Measurements from ENCODE around the gene SEMA3F.
"Not testable (repeated sequence)": the region's sequence is repeated elsewhere in the genome, so short reads cannot be mapped to it uniquely, and the experiment has no call there.

Gene SEMA3F

DNA sequence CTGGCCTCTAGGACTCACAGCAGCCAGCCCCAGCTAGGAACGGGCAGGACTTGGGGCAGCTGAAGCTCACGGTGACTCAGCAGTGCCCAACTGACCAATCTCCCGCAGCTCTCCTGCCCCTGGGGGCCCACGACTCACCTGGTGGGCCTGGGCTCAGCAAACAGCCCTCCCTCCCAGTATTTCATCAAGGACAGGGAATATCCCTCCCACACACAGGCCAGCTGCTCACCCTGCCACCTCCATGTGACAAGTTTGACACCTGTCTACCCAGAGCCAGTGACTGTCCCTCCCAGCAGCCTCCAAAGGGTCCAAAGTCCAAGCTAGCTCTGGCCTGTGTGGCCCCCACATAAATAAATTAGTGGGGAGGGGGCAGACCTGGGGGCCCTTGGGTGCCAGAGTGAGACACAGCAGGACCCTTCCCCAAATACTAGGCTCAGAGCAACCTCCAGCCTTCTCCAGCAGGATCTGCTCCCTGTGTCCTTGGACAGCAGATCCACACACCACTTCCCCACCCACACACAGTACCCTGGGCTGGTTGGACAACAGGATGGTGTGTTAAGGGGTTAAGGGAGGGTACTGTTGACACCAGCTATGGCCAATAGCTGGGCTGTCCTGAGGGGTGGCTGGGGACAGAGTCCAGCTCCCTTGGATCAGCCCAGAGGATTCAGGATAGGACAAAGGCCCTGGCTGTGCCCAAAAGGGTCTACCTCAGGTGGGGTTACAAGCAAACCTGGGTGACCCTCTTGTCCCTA, 40.6 kb downstream of the SEMA3F start:
- DNase-seq: no peak

DNA sequence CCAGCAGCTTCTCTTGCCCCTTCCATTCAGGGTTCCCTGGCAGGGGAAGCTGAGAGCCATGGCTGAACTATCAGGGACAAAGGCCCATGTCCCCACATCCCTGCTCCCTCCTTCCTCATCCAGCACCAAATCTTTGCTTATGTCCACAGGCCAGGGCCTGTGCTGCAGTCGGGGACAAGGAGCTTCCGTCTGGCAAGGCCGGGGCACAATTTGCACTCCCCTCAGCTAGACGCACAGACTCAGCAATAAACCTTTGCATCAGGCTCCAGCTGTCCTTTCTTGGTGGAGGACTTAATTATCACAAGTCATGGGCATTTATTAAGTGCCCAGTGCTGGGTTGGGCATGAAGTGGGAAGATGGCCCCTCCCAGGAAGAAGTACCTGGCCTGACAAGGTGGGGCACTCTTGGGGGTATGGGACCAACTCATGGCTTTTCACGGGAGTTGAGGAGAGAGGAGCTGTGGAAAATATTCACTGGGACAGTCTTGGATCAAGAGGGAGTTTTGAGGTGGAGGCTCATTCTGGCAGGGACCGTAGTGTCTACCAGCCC, 41.2 kb downstream of the SEMA3F start:
- no peak for DNase-seq

DNA sequence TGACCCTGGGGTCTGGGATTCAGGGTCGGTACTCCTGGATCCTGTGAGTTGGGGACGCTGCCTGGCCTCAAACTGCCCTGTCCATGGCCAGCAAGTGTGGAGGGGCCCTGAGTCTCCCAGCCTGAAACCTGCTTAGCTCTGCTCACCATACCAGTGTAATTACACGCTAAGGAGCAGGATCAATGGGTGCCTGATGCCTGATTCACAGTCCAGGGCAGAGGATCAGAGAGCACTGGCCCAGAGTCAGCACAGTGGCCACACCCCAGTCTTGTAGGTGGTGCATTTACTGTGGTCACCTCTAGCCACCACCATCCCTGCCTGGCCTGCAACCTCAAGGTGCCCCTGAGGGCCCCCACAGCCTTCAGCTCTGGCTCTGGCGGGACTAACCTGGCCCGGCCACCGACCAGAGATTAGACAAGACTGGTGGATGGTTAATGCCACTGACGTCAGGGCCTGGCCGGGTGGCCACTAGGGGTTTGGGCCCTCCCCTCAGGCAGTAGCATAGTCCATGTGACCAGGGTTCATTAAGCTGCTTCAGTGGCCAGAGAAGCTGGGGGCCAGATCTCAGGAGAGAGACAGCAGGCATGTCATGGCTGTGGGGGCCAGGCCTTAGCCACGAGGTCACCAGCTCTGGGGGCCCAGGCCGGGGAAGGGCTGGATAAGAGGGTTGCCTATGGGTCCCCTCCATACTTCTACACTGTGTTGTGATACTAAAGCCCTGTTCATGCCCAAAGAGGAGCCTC, 46.6 kb downstream of the SEMA3F start:
- DNase-seq: no peak

DNA sequence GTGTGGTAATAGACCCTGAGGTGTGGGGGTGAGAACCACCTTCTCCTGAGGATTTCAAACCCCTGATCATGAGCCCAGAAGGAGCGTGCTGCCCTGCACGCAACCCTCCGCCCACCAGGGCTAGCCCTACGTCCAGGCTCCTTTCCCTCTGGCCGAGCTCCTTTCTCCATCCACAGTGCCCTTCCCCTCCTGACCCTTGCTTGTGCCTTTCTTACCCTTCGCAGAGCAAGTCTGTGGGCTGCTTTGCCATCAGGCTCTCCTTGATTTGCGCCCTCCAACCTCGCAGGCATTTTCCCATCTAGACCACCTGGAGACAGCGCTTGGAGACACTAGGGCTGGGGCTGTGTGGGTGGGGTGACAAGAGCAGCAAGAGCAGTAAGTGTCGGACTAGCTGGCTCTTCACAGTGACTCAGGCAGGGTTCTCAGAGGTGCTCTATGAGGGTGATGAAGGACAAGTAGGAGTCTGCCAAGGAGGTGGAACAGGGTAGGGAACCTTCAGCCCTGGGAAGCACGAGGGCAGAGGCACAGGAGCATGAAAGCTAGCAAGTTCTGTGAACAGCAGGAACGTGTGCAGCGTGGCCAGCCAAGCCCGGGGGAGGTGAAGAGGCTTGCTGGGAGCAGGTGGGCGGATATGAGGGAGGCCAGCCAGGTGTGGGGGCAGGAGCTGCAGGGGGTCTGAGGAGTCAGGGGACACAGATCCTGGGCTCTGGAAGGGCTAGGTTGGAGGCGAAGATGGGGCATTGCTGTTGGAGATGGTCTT, 47.4 kb downstream of the SEMA3F start:
- no peak for DNase-seq

DNA sequence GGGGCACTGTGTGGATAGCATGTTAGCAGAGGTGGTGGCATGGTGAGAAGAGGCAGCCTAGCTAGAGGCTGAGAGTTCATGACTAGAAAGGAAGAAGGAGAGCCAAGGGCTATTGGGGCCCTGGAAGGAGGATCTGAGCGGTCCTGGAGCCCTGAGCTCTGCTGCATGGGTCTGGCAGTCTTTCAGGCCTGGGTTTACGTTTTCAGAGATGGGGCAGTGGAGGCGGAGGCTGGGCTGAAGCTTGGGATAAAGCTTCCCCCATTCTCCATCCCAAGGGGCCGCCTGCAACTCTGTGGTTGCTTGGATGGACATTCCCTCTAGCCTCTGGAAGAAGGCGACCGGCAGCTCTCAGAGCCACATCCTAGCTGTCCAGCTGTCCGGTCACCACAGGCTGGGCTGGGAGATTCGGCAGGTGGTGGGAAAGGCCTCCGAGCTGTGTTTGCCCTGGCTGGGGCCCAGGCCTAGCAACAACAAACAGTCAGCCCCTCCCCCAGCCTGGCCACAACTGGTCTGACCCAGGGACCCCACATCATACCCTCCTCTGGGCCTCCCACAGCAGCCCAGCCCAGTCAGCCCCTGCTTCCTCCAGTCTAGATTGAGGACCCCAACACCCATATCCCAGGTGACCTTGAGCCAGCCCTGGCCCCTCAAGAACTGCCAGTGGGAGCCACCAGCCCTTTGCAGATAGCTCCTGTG, 48.1 kb downstream of the SEMA3F start:
- no peak for DNase-seq

DNA sequence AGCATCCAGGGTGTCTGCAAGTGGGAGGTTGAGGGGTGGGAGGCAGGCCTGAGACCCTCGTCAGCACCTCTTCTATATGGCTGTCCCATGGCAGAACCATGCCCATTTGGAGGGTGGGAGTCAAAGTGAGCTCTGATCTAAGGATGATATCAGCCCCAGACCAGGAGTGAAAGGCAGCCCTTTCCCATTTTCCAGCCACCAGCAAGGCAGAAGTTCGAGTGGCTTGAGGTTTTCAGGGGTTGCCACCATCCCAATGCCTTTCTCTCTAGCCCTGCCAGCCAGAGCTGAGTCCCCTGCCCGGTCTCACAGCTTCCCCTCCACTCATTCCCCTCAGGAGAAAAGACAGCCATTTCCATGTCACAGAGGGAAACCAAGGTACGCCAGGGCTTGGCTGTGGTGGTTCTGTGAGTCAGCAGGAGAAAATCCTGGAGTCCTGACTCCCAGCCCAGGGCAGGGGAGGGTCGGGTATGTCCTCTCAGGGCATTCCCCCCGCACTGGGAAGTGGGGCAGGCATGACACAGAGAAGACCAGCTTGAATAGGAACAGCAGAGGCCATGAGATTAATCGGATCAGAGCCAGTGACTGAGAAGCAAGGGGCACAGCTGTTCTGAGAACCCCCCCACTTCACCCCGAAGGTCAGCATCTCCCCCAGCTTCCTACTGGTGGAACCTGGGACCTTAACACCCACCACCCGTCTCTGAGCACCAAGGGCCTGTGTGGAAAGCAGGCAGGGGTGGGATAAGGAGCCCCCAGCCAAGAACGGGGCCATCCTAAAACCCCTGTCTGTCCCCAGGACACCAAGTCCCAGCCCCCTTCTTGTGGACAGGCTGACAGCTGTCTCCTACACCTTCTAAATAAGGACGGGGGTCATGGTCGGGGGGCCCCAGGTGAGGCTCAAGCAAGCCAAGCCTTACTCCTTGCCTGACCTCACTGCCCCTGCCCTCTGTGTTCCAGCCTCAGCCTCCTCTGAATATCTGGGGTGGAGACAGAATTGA, 49.0 kb downstream of the SEMA3F start:
- no peak for DNase-seq

DNA sequence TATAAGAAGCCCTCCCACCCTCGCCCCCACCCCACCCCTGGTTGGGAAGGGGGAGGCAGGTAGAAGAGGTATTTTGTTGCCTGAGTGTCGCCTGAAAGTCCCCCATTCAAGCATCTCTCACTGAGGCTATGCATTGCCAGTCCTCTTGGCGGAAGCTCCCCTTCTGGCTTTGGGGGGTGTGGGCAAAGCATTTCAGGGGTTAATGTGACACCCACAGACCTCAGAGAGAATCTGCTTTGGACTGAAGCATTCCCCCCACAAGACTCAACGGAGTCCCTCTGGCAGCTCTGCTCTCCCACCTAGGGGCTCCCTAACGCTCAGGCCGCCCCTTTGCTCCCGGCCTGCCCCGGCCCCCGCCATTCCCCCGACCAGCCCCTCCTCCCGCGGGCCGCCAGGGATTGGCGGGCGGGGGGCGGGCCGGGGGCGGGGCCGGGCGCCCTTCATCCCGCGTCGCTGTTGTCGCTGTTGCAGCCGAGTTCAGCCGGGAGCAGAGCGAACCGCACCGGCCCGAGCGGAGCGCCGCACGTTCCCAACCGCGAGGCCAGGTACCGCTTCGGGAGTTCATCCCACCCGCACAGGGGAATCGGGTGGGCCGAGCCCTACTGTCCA, 49.8 kb downstream of the SEMA3F start, which contains the start of gene SLC38A3:
Gene SLC38A3, plus strand, starts transcription at position 468 of the 609 bp plus-strand sequence. CDS start 8,929 bp downstream, outside the sequence.
- no peak for DNase-seq

DNA sequence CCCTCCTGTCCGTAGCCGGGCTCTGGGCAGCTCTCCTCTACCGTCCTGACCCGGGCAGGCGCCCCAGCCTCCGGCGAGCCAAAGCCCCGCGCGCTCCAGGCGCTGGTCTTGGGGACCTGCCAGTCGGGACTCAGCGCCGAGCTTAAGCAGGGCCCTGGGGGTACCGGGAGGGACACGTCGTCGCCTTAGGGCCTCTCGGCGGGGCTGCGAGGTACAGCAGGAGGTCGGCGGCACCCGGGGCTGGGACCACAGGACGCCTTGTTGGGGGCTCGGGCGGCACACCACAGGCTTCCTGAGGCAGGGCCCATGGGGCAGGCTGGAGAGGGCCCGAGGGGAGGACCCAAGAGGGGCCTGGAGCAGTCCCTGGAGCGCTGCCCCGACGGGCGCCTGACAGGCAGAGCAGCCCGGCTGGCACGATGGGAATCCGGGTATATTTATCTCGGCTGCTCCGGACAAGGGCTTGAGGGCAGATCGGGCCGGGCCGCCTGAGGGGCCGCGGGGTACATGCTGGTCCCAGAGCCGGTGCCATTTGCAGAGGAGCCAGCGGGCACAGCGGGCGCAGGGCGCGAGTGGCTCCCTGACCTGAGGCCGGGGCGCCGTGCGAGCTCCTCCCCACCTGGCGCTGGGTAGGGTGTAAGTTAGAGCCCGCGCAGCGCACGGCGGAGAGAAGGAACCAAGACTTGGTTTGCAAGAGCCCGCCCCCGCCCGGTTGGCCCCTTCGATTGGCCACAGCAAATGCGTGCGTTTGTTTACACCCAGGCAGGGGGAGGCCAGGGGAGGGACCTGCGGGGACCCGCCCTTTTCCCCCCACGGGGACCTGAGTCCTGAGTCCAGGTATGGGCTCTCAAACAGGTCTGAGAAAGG, 50.5 kb downstream of the SEMA3F start:
- no peak for DNase-seq

DNA sequence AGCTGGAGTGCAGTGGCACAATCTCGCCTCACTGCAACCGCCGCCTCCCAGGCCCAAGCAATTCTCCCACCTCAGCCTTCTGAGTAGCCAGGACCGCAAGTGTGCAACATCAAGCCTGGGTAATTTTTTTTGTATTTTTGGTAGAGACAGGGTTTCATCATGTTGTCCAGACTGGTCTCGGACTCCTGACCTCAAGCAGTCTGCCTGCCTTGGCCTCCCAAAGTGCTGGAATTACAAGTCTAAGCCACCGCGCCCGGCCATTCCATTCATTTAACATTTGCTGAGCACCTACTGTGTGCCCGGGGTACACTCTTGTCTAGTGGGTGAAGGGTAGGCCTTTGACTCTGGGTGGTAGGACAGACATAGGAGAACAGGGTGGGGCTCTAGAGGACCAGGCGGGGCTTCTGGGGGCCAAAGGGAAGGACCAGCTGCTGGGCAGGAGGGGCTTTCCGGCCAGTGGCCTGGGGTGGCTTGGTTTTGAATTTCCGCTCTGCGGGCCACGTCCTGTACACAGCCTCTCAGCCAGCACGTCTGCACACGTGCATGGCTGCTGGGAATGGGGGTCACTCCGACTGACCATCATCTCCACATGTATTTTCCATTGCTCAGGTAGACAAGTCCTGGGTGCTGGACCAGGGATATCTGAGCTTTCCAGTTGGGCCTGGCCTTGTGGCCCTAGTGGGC, 52.4 kb downstream of the SEMA3F start:
- no peak for DNase-seq

DNA sequence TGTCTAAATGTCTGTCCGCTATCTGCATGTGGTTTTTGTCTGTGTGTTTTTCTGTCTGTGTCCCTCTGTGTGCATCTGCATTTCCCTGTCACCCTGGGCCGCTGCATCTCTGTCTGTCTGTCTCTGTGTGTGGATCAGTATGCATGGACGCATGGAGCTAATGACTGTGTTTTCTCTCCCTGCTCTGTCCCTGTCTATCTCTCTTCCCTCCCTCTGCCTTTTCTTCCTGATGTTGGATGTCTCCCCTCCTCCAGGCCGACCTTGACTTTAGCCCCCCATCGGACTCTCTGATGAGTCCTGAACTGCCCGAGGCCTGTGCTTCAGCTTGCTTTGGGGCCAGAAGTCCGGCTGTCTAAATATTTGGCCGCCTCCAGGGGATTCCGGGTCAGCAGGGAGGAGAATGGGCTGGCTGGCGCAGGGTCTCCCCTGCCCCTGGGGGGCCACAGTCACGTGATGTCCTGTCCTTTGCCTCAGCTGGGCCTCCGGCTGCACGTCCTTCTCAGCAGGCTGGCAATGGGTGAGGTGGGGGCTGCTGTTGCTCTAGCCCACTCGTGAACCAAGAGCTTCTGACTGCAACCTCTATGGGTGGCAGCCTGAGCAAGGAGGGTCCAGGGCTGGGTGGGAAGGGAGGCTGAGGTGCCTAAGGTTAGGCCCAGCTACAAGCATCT, 53.7 kb downstream of the SEMA3F start:
- DNase-seq: no peak

DNA sequence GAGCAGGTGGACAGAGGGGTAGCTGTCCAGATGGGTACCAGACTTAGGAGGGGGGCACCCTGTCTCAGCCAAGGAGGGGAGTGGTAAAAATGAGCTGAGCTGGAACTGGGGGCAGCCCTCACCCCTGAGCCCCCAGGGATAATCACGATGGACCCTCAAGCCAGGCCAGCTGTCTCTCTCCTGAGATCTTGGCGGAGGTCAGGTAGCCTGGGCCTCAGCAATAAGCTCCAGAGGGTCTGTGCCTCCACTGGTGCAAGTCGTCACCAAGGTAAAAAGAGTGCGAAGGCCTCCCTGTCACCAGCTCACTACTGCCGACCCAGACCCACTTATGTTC, 55.0 kb downstream of the SEMA3F start:
- no peak for DNase-seq

DNA sequence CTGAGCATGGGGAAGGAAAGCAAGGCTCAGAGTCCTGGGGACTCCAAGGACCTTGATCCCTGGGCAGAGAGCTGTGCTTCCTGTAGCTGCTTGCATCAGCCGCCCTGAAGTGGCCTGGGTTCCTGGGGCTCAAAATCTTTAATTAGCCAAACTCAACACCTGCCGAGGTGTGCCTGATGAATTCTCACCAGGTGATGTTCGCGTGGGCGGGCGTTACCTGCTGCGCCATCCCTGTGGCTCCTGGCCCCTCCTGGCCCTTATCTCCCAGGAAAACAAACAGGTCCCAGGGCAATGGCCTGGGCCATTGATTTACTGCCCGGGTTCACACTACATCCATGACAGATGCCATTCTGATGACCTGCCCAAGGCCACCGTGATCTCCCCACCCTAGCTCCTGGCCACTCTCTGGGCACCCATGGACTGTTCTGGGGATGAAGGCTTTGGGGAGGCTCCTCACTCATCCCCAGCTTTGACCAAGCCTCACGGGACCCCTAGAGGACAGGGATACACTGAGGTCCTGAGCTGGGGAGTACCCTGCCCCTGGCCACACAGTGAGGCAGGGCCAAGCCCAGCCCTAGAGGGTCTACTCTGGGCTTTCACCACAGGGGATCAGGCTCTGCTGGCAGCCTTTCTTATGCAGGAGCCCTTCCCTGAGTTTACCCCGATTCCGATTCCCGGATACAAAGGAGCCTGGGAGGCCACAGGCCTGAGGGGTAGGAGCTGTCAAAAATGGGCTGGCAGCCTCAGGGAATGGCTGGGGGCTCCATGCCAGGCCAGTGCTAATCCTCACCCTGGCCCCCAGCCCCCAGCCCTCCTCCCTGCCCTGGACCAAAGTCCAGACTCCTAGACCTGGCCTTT, 55.6 kb downstream of the SEMA3F start:
- DNase-seq: no peak

DNA sequence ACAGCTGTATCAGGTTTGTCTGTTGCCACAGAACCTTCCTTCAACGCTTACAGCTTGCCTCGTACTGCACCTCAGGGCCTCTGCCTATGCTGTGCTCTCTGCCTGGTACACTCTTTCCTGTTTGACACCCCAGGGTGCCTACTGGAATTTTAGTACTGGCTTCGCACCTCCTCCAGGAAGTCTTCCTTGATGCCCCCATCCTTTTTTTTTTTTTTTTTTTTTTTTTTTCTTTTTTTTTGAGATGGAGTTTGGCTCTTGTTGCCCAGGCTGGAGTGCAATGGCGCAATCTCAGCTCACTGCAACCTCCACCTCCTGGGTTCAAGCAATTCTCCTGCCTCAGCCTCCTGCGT, 56.2 kb downstream of the SEMA3F start:
- not testable (repeated sequence) for DNase-seq

DNA sequence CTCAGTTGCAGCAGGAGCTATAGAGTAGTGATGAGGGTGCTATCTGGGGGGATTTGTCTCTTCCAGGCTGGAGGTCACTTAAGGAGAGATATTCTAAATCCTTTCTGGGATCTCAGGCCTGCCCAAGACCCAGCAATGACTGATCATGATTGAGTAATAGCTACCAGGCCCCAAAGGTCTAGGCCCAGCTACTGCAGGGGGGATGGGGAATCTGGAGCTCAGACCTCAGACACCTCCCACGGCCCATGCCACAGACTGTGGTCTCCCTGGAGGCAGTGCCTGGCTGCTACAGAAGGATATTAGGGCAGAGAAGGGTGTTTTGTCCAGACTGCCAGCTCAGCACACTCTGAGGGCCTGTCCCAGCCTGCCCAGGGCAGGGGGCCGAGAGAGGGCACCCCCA, 56.8 kb downstream of the SEMA3F start:
- DNase-seq: no peak

DNA sequence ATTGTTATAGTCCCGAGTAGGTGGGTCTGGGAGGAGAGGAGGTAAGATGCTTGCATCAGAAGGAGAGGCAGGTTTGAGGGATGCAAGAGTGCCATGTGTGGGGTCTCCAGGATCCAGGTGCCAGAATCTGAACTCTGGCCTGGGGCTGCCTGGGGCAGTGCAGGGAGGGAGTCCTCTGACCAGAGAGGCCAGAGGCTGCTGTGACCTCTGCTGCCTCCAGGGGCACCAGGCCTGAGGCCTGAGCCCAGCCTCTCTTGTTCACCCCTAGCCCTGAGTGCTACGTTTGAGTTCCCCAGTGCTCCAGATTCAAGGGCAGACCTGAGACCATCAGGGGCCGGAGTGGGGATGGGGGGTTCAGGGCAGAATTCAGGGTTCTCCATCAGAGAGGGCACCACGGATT, 57.4 kb downstream of the SEMA3F start:
- no peak for DNase-seq

DNA sequence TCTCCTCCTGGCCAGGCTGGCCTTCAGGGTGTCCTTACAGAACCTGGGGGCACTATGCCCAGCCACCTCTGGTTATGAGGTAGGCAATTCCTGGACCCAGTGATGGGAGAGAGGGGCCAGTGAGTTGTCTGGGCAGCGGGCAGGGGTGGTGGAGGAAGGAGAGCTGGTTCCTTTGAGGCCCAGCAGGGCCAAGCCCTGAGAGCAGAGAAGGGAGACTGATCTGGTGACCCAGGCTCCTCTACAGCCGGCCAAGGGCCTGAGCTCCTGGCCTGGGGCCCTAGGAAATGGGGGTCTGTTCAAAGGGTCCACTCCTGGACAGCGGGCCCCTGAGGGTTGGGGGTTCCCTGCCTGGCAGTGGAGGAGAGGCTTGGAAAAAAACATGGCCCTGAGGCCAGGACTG, 57.8 kb downstream of the SEMA3F start:
- DNase-seq: no peak

DNA sequence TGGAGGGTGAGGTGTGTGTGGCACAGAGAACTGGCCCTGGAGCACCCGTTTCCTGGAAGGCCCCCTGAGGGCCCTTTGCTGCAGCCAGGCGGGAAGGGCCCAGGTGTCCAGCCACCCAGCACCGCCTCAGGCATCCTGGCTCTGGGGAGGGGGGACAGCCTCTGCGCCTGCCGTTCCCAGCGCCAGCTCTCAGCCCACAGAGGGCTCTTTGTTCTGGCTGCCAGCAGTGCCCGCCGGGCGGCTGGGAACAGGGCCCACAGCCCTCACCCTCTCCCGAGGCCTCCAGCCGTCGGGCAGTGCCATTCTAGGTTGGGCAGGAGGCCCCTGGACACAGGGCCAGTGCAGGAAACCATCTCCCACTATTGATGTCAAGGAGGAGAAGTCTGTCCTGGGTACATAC, 58.2 kb downstream of the SEMA3F start:
- no peak for DNase-seq

DNA sequence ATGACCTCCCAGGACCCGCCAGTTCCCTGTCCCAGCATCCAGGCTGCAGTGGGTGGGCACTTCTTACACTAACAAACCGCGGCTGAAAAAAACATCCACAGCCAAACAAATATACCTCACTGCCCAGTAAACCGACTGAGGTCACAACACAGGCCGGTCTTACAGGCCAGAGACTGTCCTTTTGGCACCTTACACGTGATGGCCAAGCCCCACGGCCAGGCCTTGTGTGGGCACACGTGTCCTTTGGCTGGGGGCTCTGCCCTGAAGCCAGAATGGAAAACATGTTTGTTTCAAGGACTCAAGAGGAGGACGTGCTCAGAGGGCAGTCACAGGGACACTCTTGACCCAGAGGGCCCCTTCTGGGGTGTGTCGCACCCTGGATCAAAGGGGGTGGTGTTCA, 59.7 kb downstream of the SEMA3F start:
- no peak for DNase-seq
